ENCODE results near the gene SCAPER.

DNA sequence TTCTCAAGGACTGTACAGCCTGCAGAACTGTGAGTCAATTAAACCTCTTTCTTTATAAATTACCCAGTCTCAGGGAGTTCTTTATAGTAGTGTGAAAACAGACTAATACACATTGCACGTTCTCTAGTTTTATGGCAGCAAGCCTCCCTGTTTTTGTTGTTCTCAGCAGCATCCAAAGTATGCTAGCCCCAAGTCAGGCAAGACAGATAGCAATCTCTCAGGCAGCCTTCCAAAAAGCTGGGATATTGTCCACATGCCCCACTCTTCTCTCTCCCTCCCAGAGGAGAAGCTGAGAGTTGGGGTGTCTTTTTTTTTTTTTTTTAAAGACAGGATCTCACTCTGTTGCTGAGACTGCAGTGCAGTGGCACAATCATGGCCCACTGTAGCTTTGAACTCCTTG lies 438.0 kb downstream of the SCAPER start:
- no peak for TF ChIP-seq CTCF (IDR thresholded peaks at IDR 0.05)
- TF ChIP-seq POLR2AphosphoS5 (IDR thresholded peaks at IDR 0.05) = no peak
- no peak for TF ChIP-seq POLR2A (IDR thresholded peaks at IDR 0.05)
